ENCODE results near the gene PA2G4.
"Not testable (repeated sequence)": the region's sequence is repeated elsewhere in the genome, so short reads cannot be mapped to it uniquely, and the experiment has no call there.

The PA2G4 gene

GRCh38 chr12:56104109-56104814 is at the start of gene PA2G4:
Gene PA2G4, plus strand, starts transcription at chr12:56104559. Its CDS starts 179 bp downstream, at chr12:56104738.
- peak; percentile 96 for DNase-seq (ENCODE audit: low spot score)

GRCh38 chr12:56059964-56060363 is 44.4 kb upstream of the PA2G4 start:
- DNase-seq (ENCODE audit: low spot score) = not testable (repeated sequence)

DNA sequence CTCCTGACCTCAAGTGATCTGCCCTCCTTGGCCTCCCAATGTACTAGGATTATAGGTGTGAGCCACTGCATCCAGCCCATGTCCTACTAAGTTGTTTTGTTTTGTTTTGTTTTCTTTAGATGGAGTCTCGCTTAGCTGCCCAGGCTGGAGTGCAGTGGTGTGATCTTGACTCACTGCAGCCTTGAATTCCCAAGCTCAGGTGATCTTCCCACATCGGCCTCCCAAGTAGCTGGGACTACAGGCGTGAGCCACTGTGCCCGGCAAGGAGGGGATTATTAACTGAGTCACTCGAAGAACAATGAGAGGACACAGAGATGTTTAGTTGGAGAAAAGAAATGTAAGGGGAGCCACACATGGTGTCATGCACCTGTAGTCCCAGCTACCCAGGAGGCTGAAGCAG is 42.4 kb upstream of the PA2G4 start:
- no peak for DNase-seq (ENCODE audit: low spot score)

- no peak for DNase-seq (ENCODE audit: low spot score)
Observed at GRCh38 chr12:56062996-56063395, 41.4 kb upstream of the PA2G4 start.

DNA sequence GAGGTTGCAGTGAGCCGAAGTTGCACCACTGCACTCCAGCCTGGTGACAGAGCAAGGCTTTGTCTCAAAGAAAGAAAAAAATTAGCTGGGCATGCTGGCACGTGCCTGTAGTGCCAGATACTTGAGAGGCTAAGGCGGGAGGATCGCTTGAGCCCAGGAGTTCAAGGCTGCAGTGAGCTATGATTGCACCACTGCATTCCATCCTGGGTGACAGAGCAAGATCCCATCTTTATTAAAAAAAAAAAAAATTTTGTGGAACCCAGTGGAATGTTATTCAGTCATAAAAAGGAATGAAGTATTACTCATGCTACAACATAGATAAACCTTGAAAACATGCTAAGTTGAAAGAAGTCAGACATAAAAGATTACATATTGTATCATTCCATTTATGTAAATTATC is 32.7 kb upstream of the PA2G4 start:
- no peak for DNase-seq (ENCODE audit: low spot score)

GRCh38 chr12:56074396-56074795 is 30.0 kb upstream of the PA2G4 start:
- DNase-seq (ENCODE audit: low spot score) = no peak

- not testable (repeated sequence) for DNase-seq (ENCODE audit: low spot score)
Observed at GRCh38 chr12:56077966-56078365, 26.4 kb upstream of the PA2G4 start.

GRCh38 chr12:56078427-56078826 is 25.9 kb upstream of the PA2G4 start:
- DNase-seq (ENCODE audit: low spot score) = no peak

- peak; percentile 90 for DNase-seq (ENCODE audit: low spot score)
Observed at GRCh38 chr12:56078931-56079722, 25.2 kb upstream of the PA2G4 start.

DNA sequence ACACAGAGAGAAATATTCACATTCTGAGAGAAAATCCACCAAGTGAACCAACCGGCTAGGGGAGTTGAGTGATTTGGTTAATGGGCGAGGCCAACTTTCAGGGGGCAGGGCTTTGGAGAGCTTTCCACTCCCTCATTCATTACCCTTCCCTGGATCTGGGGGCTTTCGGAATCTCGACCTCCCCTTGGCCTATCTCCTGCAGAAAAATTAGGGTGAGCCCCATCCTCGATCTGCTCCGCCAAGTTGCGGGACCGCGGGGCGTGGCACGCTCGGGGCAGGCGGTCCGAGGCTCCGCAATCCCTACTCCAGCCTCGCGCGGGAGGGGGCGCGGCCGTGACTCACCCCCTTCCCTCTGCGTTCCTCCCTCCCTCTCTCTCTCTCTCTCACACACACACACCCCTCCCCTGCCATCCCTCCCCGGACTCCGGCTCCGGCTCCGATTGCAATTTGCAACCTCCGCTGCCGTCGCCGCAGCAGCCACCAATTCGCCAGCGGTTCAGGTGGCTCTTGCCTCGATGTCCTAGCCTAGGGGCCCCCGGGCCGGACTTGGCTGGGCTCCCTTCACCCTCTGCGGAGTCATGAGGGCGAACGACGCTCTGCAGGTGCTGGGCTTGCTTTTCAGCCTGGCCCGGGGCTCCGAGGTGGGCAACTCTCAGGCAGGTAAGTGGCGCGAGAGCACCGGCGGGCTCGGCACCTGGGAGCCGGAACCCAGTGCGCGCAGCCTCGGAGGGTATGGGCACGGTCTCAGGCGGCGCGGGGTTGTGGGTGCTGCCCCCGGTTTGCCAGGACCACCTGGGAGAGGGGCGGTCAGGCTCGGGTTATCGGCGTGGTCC is 24.4 kb upstream of the PA2G4 start, which contains the start of gene ERBB3:
ERBB3 (plus strand) TSS at position 443 of the 833 bp plus-strand sequence; CDS start at position 579, 136 bp downstream.
- peak; percentile 78 for DNase-seq (ENCODE audit: low spot score)

DNA sequence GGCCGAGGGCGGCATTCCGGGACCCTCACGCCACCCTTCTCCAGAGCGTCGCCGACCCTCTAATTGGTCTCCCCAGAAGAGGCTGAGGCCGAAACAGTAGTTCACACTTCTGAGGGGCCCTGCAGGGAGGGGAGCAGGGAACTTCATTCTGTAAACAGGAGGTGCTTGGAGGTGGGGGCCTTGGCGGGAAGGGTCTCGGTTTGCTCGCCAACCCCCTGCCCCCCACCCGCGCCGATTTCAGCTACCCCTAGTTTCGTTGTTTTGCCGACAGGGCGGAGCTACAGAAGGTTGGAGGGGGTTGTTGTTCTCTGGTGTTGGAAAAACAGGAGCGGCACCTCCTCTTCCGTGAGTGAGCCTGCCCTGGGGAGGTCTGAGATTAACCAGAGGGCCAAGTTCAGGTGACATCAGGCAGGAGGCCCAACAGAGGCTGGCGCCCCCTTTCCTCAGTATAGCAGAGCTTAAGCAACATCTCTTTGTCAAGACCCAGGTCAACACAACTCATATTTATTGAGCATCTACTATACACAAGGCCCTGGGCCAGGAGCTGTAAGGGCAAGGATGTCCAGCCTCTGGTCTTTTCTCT is 23.7 kb upstream of the PA2G4 start:
- no peak for DNase-seq (ENCODE audit: low spot score)

DNA sequence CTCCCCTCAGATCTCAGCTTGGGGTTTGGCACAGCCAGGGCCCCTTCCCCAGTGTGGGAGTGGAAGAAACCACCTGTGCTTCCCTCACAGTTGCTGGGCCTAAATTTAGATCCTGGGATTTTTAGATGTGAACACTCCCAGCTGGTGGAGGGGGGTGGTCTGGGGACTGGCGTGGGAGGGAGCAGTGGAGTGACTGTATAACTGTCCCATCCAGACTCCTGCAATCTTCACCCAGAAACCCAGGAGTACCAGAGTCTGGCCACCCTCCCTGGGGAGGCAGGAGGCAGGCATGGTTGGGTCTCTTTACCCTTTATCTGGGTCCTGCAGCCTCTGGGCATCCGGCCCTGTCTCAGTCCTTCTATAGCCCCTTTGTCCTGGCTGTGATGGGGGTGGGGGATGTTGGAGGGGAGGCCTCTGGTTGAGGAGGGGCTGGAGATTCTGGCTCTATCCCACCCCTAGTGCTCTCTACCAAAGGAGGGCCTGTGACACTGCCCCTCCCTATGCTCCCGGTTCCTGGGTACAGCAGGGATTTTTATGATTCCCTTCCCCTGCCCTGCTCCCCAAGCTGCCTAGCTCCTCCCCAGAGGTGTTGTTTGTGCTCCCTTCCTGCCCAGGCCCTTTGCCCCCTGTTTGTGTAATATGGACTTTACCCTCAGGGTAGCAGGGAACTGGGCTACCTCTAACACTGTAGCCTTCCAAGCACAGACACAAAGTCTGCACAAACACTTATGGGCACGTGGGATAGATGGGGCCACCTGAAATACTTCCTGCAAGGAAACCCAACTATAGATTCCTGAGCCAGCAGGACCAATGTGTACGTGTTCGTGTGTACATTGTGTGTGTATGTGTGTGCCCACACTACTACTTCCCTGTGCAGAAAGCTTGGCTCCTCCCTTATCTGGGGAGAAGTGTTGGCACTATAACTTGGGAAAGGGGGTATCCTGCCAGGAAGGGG is 22.7 kb upstream of the PA2G4 start:
- no peak for DNase-seq (ENCODE audit: low spot score)

- no peak for DNase-seq (ENCODE audit: low spot score)
Observed at GRCh38 chr12:56082382-56082781, 22.0 kb upstream of the PA2G4 start.

GRCh38 chr12:56082967-56083366 is 21.4 kb upstream of the PA2G4 start:
- DNase-seq (ENCODE audit: low spot score) = no peak

- peak; percentile 69 for DNase-seq (ENCODE audit: low spot score)
Observed at GRCh38 chr12:56084958-56085543, 19.3 kb upstream of the PA2G4 start.

DNA sequence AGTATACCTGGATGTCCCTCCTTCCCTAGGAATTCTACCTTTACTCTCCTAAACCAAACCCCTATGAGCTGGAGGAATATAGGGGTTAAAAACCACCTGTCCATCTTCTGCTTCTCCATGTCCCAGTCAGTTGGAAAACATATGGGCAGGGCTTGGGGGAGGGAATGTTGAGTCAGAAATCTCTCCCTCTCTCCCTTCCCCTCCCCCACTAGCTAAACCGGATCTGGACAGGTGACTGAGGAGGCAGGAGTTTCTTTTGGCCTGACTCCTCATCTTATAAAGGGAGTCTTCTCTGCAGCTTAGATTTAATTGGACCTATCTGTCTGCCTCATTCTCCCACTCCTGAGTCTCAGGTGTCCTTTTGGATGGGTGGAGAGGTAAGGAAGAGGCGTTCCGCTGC is 18.3 kb upstream of the PA2G4 start:
- DNase-seq (ENCODE audit: low spot score) = no peak

DNA sequence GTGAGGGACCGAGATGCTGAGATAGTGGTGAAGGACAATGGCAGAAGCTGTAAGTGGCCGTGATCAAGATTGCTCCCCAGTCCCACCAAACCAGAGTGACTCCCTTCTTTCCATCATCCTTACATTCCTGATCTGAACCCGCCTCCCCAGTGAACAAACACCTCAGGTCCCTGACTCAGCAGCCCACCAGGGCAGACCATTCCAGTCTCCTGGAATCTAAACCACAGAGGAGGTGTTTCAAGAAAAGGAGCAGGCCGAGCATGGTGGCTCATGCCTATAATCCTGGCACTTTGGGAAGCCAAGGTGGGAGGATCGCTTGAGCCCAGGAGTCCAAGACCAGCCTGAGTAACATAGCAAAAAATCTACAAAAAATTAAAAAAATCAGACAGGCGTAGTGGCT is 17.8 kb upstream of the PA2G4 start:
- DNase-seq (ENCODE audit: low spot score) = no peak

- no peak for DNase-seq (ENCODE audit: low spot score)
Observed at GRCh38 chr12:56087220-56087619, 17.1 kb upstream of the PA2G4 start.

GRCh38 chr12:56097738-56098137 is 6.6 kb upstream of the PA2G4 start:
- DNase-seq (ENCODE audit: low spot score) = no peak

GRCh38 chr12:56098592-56098991 is 5.8 kb upstream of the PA2G4 start:
- no peak for DNase-seq (ENCODE audit: low spot score)

- DNase-seq (ENCODE audit: low spot score) = no peak
Observed at GRCh38 chr12:56099787-56100186, 4.6 kb upstream of the PA2G4 start.
